Chondrocyte (in vitro differentiated cells): ENCODE results near the gene SDCBP2. TPM values are rescaled to one million over a fixed set of nuclear protein-coding genes. Genes with fewer than 3 reads are reported as not detected.

Experiments used
- DNase-seq: peaks from one replicate; pipeline ENCODE4 v3.0.0; 2021; ENCODE audit warnings: mixed read lengths, low spot score
- H3K27ac Mint-ChIP-seq: one replicate; pipeline ENCODE4 v1.8.0; 2021; ENCODE audit warnings: mild to moderate bottlenecking, moderate library complexity, mixed read lengths; ENCODE audit not compliant: unreplicated experiment
- H3K27me3 Mint-ChIP-seq: 2 replicates; pipeline ENCODE4 v1.8.0; 2021; ENCODE audit warnings: low read depth, mixed read lengths
- H3K36me3 Mint-ChIP-seq: 2 replicates; pipeline ENCODE4 v1.8.0; 2021; ENCODE audit warnings: low read depth, mixed read lengths
- H3K4me1 Mint-ChIP-seq: 2 replicates; pipeline ENCODE4 v1.8.0; 2021; ENCODE audit warnings: low read depth, mild to moderate bottlenecking, mixed read lengths
- H3K4me3 Mint-ChIP-seq: one replicate; pipeline ENCODE4 v1.8.0; 2021; ENCODE audit warnings: mild to moderate bottlenecking, moderate library complexity, mixed read lengths; ENCODE audit not compliant: unreplicated experiment
- H3K9me3 Mint-ChIP-seq: 2 replicates; pipeline ENCODE4 v1.8.0; 2021; ENCODE audit warnings: low read depth, mixed read lengths
- CTCF ChIP-seq: fragments of 200-600 bp; sonication (generic); IDR thresholded peaks from 2 replicates; pipeline ENCODE4 v1.5.0; 2021; ENCODE audit warnings: antibody characterized with exemption, mild to moderate bottlenecking, moderate library complexity
- total RNA-seq: library from RNA; stranded (reverse); gene quantifications from 3 replicates; pipeline ENCODE4 v1.2.1, GENCODE V29; 2021

Gene SDCBP2
- total RNA-seq, 1 donor from 2014 or later, result 2.3 TPM

DNA sequence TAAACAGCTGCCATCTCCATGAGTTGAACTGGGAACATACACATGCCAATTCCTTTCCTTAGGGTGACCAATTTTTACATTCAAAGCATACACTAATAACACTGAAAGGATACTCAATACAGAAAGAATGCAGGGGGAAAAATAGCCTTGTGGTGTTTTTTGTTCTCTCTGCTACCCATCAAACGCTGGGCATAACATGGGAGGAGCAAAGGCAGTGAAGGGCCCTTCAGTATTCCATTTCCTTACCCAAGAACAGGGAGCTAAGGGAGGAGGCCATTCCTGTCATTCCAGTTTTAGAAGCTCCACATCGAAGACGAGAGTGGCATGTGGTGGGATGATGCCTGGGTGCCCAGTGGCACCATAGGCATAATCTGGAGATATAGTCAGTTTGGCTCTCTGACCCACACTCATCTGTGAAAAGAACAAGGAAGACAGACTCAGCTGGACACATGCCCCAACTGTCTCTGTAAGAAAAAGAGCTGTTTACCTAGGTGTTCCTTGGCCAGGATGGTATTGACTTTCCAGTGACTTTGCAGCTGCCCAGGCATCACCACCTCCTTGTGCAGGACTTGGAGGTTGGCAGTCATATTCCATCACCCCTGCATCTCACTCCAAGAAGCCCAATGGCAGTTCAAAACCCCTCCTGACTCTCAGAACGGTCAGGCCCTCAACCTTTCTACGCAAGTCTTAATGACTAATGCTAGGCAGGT, 43.0 kb upstream of the SDCBP2 start:
- DNase-seq, result no peak
- Mint-ChIP-seq H3K27ac (no peak overlapping the region), H3K9me3 (peaks cover 3% of the 10 kb centered on the region), H3K27me3 (no peaks in the 10 kb centered on the region), H3K4me1 (peaks cover 63% of the 10 kb centered on the region), H3K4me3 (no peak overlapping the region), H3K36me3 (peaks cover 11% of the 10 kb centered on the region)
- no peak for TF ChIP-seq CTCF

DNA sequence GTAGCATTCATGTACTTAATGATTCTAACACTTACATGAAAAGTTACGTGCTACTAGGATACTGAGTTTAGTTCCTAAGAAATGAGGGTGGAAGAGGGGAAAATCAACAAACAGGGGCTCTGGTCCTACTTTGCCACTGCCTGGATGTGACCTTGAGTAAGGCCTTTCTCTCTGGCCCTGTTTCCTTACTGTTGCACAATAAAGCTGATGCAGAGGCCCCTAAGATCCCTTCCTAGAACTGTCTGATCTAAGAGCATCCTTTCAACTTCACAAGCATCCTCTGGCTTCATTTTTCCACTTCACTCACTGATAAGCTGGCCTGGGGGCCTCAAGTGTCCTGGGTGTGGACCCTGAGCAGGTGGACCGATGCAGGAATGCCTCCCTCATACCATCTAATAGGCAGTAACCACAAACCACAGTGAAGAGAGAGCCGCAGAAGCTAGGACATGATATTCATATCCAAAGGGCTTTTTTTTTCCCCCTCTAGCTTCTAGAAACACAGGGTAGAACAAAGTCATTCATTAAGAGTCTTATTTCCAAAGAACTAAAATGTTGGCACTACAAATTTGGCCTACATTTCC, 42.4 kb upstream of the SDCBP2 start:
- Mint-ChIP-seq H3K9me3 (peaks cover 3% of the 10 kb centered on the region), H3K27me3 (no peaks in the 10 kb centered on the region), H3K36me3 (peaks cover 11% of the 10 kb centered on the region), H3K4me3 (no peak overlapping the region), H3K27ac (peak overlapping the region; percentile 5), H3K4me1 (peaks cover 59% of the 10 kb centered on the region)
- no peak for TF ChIP-seq CTCF
- DNase-seq, result no peak

GRCh38 chr20:1370548-1371110, 41.7 kb upstream of the SDCBP2 start:
- Mint-ChIP-seq H3K9me3 (peaks cover 3% of the 10 kb centered on the region), H3K4me3 (no peak overlapping the region), H3K27ac (no peak overlapping the region), H3K4me1 (peaks cover 53% of the 10 kb centered on the region), H3K27me3 (no peaks in the 10 kb centered on the region), H3K36me3 (peaks cover 11% of the 10 kb centered on the region)
- TF ChIP-seq CTCF, result no peak
- no peak for DNase-seq

DNA sequence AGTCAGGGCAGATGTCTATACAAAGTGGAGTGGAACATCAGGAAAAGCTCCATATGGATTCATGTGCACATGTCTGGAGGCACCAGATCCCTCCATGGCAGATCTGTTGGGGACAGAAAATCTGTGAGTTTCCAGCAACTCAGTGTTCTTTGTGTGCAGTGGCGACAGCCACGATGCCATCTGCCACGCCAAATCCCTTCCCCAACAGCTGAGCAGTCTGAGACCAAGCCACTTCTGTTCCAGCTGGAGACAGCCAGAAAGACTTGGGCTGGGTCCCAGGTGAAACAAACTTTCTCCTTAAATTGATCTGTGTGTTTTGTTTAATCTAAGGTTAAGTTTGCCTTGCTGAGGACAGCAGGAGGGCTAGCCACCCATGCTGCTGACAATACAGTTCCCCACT, 41.0 kb upstream of the SDCBP2 start:
- Mint-ChIP-seq H3K36me3 (peaks cover 11% of the 10 kb centered on the region), H3K4me1 (peaks cover 46% of the 10 kb centered on the region), H3K4me3 (no peak overlapping the region), H3K27ac (no peak overlapping the region), H3K9me3 (peaks cover 3% of the 10 kb centered on the region), H3K27me3 (no peaks in the 10 kb centered on the region)
- no peak for TF ChIP-seq CTCF
- DNase-seq, result no peak

- H3K27me3 Mint-ChIP-seq, result no peaks in the 10 kb centered on the region
- no peak for TF ChIP-seq CTCF
- peak overlapping the region; percentile 60 for H3K27ac Mint-ChIP-seq
- peaks cover 3% of the 10 kb centered on the region for H3K9me3 Mint-ChIP-seq
- DNase-seq, result no peak
- H3K36me3 Mint-ChIP-seq, result peaks cover 11% of the 10 kb centered on the region
- H3K4me1 Mint-ChIP-seq, result peaks cover 45% of the 10 kb centered on the region
- no peak overlapping the region for H3K4me3 Mint-ChIP-seq
Measured at GRCh38 chr20:1368448-1369199, 39.7 kb upstream of the SDCBP2 start.
